Mononuclear cell (primary cell): ENCODE results near the gene EFNA1. TPM values are rescaled to one million over a fixed set of nuclear protein-coding genes. Genes with fewer than 3 reads are reported as not detected.
A peak's percentile ranks its signal among the peaks of the same experiment; 100 is the strongest.

ENCODE experiments used
- H3K27me3 ChIP-seq: 2 replicates; pipeline ENCODE4 v1.6.0; 2011; ENCODE audit warnings: low read length, control low read depth; ENCODE audit not compliant: insufficient read depth
- H3K4me1 ChIP-seq: 2 replicates; pipeline ENCODE4 v1.5.1; 2011; ENCODE audit warnings: mild to moderate bottlenecking, low read length, control low read depth; ENCODE audit not compliant: insufficient read depth
- H3K4me3 ChIP-seq: 2 replicates; pipeline ENCODE4 v1.5.1; 2011; ENCODE audit warnings: mild to moderate bottlenecking, low read length, moderate library complexity
- H3K9me3 ChIP-seq: 2 replicates; pipeline ENCODE4 v1.5.1; 2011; ENCODE audit warnings: low read depth, mild to moderate bottlenecking, control low read depth, low read length
- total RNA-seq: library from RNA; depleted of rRNA; stranded (reverse); fragments of >200 nt; gene quantifications from one replicate; pipeline ENCODE4 v1.2.3, GENCODE V29; 2012

Gene EFNA1
- total RNA-seq, 1 donor: 0.84 TPM

GRCh38 chr1:155170101-155170785 is 42.6 kb downstream of the EFNA1 start:
- Histone ChIP-seq H3K27me3 (no peaks in the 10 kb centered on the region), H3K9me3 (no peaks in the 10 kb centered on the region), H3K4me1 (peaks cover 42% of the 10 kb centered on the region), H3K4me3 (no peak overlapping the region)

- Histone ChIP-seq H3K9me3 (no peaks in the 10 kb centered on the region), H3K27me3 (no peaks in the 10 kb centered on the region), H3K4me3 (no peak overlapping the region), H3K4me1 (peaks cover 42% of the 10 kb centered on the region)
Measured at GRCh38 chr1:155170806-155171205, 43.1 kb downstream of the EFNA1 start.

- Histone ChIP-seq H3K27me3 (no peaks in the 10 kb centered on the region), H3K4me3 (peak overlapping the region; percentile 97), H3K9me3 (no peaks in the 10 kb centered on the region), H3K4me1 (peaks cover 42% of the 10 kb centered on the region)
Measured at GRCh38 chr1:155171836-155172731, 44.4 kb downstream of the EFNA1 start.

- H3K27me3 ChIP-seq: no peaks in the 10 kb centered on the region
- H3K4me3 ChIP-seq: peak within 1 kb of the TSS; percentile 97
- H3K9me3 ChIP-seq: no peaks in the 10 kb centered on the region
- peaks cover 36% of the 10 kb centered on the region for H3K4me1 ChIP-seq
Measured at GRCh38 chr1:155172732-155173477, 45.2 kb downstream of the EFNA1 start, which contains the start of gene KRTCAP2. Gene KRTCAP2, minus strand, starts transcription at chr1:155173304. Its CDS starts 80 bp downstream, at chr1:155173224.

- Histone ChIP-seq H3K4me3 (peak within 1 kb of the TSS; percentile 97), H3K4me1 (peaks cover 35% of the 10 kb centered on the region), H3K27me3 (no peaks in the 10 kb centered on the region), H3K9me3 (no peaks in the 10 kb centered on the region)
Measured at GRCh38 chr1:155173478-155174323, 46.0 kb downstream of the EFNA1 start, which contains the start of gene TRIM46. Gene TRIM46, plus strand, starts transcription at chr1:155173849. Its CDS starts 118 bp downstream, at chr1:155173967.

GRCh38 chr1:155174324-155175280 is 46.9 kb downstream of the EFNA1 start:
- Histone ChIP-seq H3K27me3 (no peaks in the 10 kb centered on the region), H3K4me1 (peaks cover 35% of the 10 kb centered on the region), H3K9me3 (no peaks in the 10 kb centered on the region), H3K4me3 (peak overlapping the region; percentile 97)

- Histone ChIP-seq H3K27me3 (no peaks in the 10 kb centered on the region), H3K4me1 (peaks cover 35% of the 10 kb centered on the region), H3K4me3 (no peak overlapping the region), H3K9me3 (no peaks in the 10 kb centered on the region)
Measured at GRCh38 chr1:155175281-155175926, 47.7 kb downstream of the EFNA1 start.

- Histone ChIP-seq H3K9me3 (no peaks in the 10 kb centered on the region), H3K4me1 (peaks cover 35% of the 10 kb centered on the region), H3K27me3 (no peaks in the 10 kb centered on the region), H3K4me3 (no peak overlapping the region)
Measured at GRCh38 chr1:155175927-155176371, 48.3 kb downstream of the EFNA1 start.

GRCh38 chr1:155176544-155177071 is 48.9 kb downstream of the EFNA1 start:
- H3K27me3 ChIP-seq: no peaks in the 10 kb centered on the region
- H3K4me1 ChIP-seq: peaks cover 35% of the 10 kb centered on the region
- H3K9me3 ChIP-seq: no peaks in the 10 kb centered on the region
- no peak overlapping the region for H3K4me3 ChIP-seq

- Histone ChIP-seq H3K27me3 (no peaks in the 10 kb centered on the region), H3K9me3 (no peaks in the 10 kb centered on the region), H3K4me1 (peaks cover 30% of the 10 kb centered on the region), H3K4me3 (no peak overlapping the region)
Measured at GRCh38 chr1:155177192-155177917, 49.7 kb downstream of the EFNA1 start.

- Histone ChIP-seq H3K4me1 (peaks cover 26% of the 10 kb centered on the region), H3K9me3 (no peaks in the 10 kb centered on the region), H3K4me3 (no peak overlapping the region), H3K27me3 (no peaks in the 10 kb centered on the region)
Measured at GRCh38 chr1:155177918-155178281, 50.2 kb downstream of the EFNA1 start.

- Histone ChIP-seq H3K9me3 (no peaks in the 10 kb centered on the region), H3K4me1 (peaks cover 22% of the 10 kb centered on the region), H3K4me3 (no peak overlapping the region), H3K27me3 (no peaks in the 10 kb centered on the region)
Measured at GRCh38 chr1:155178441-155179111, 50.9 kb downstream of the EFNA1 start.
